ENCODE results near the gene CD59. TPM values are rescaled to one million over a fixed set of nuclear protein-coding genes. Genes with fewer than 3 reads are reported as not detected.
"Not testable (repeated sequence)": the region's sequence is repeated elsewhere in the genome, so short reads cannot be mapped to it uniquely, and the experiment has no call there.

Gene CD59
- polyA plus RNA-seq, 1 donor from 2014 or later, result 39.7 TPM

- Mint-ChIP-seq H3K36me3 (no peaks in the 10 kb centered on the region), H3K27me3 (no peaks in the 10 kb centered on the region), H3K4me3 (peak overlapping the region in 3 of 4 donors; percentile 21 to 63 (median 39)), H3K4me1 (peaks cover 24 to 27% (median 25%) of the 10 kb centered on the region in 3 donors), H3K9me3 (no peaks in the 10 kb centered on the region), H3K27ac (no peak overlapping the region)
Observed at GRCh38 chr11:33731723-33732531, 4.3 kb downstream of the CD59 start.

- no peaks in the 10 kb centered on the region for H3K27me3 Mint-ChIP-seq
- no peak overlapping the region for H3K27ac Mint-ChIP-seq
- peaks cover 2% of the 10 kb centered on the region for H3K36me3 Mint-ChIP-seq
- no peaks in the 10 kb centered on the region for H3K9me3 Mint-ChIP-seq
- H3K4me3 Mint-ChIP-seq, result no peak overlapping the region
- peaks cover 23 to 34% (median 26%) of the 10 kb centered on the region in 3 donors for H3K4me1 Mint-ChIP-seq
Observed at GRCh38 chr11:33730716-33731115, 5.5 kb downstream of the CD59 start.

GRCh38 chr11:33729072-33729664 lies 7.1 kb downstream of the CD59 start:
- H3K36me3 Mint-ChIP-seq, H3K9me3 Mint-ChIP-seq, H3K27ac Mint-ChIP-seq, H3K4me3 Mint-ChIP-seq, H3K27me3 Mint-ChIP-seq: not testable (repeated sequence)
- peaks cover 14 to 28% (median 22%) of the 10 kb centered on the region in 3 donors for H3K4me1 Mint-ChIP-seq

- H3K4me3 Mint-ChIP-seq, H3K27ac Mint-ChIP-seq, H3K9me3 Mint-ChIP-seq, H3K27me3 Mint-ChIP-seq, H3K36me3 Mint-ChIP-seq: not testable (repeated sequence)
- peaks cover 8 to 25% (median 18%) of the 10 kb centered on the region in 3 donors for H3K4me1 Mint-ChIP-seq
Observed at GRCh38 chr11:33727539-33727938, 8.7 kb downstream of the CD59 start.

GRCh38 chr11:33725496-33725895 lies 10.7 kb downstream of the CD59 start:
- Mint-ChIP-seq H3K4me3 (no peak overlapping the region), H3K36me3 (peaks cover 4% of the 10 kb centered on the region), H3K27ac (no peak overlapping the region), H3K9me3 (no peaks in the 10 kb centered on the region), H3K27me3 (no peaks in the 10 kb centered on the region), H3K4me1 (peaks cover 5 to 17% (median 11%) of the 10 kb centered on the region in 3 donors)

- Mint-ChIP-seq H3K9me3 (no peaks in the 10 kb centered on the region), H3K4me1 (peaks cover 5 to 17% (median 11%) of the 10 kb centered on the region in 3 donors), H3K4me3 (no peak overlapping the region), H3K27me3 (no peaks in the 10 kb centered on the region), H3K36me3 (peaks cover 4% of the 10 kb centered on the region), H3K27ac (peak overlapping the region in 1 of 3 donors; percentile 80)
Observed at GRCh38 chr11:33724644-33725035, 11.6 kb downstream of the CD59 start.

- Mint-ChIP-seq H3K27ac (no peak overlapping the region), H3K27me3 (no peaks in the 10 kb centered on the region), H3K36me3 (peaks cover 4% of the 10 kb centered on the region), H3K4me1 (peaks cover 5 to 14% (median 8%) of the 10 kb centered on the region in 3 donors), H3K9me3 (no peaks in the 10 kb centered on the region), H3K4me3 (no peak overlapping the region)
Observed at GRCh38 chr11:33723238-33723881, 12.9 kb downstream of the CD59 start.

- H3K4me3 Mint-ChIP-seq, result no peak overlapping the region
- no peaks in the 10 kb centered on the region for H3K27me3 Mint-ChIP-seq
- H3K4me1 Mint-ChIP-seq, result peaks cover 5 to 14% (median 8%) of the 10 kb centered on the region in 3 donors
- H3K9me3 Mint-ChIP-seq, result no peaks in the 10 kb centered on the region
- H3K27ac Mint-ChIP-seq, result no peak overlapping the region
- peaks cover 4% of the 10 kb centered on the region for H3K36me3 Mint-ChIP-seq
Observed at GRCh38 chr11:33722590-33723234, 13.5 kb downstream of the CD59 start.

- H3K9me3 Mint-ChIP-seq, result no peaks in the 10 kb centered on the region
- H3K36me3 Mint-ChIP-seq, result peaks cover 4% of the 10 kb centered on the region
- H3K4me1 Mint-ChIP-seq, result peaks cover 5 to 14% (median 8%) of the 10 kb centered on the region in 3 donors
- no peaks in the 10 kb centered on the region for H3K27me3 Mint-ChIP-seq
- H3K27ac Mint-ChIP-seq, result no peak overlapping the region
- H3K4me3 Mint-ChIP-seq, result no peak overlapping the region
Observed at GRCh38 chr11:33721984-33722383, 14.2 kb downstream of the CD59 start.

- Mint-ChIP-seq H3K36me3 (peaks cover 2% of the 10 kb centered on the region), H3K4me3 (no peak overlapping the region), H3K4me1 (peaks cover 5 to 12% (median 8%) of the 10 kb centered on the region in 3 donors), H3K27me3 (no peaks in the 10 kb centered on the region), H3K27ac (peak overlapping the region in 1 of 3 donors; percentile 14), H3K9me3 (no peaks in the 10 kb centered on the region)
Observed at GRCh38 chr11:33721426-33721825, 14.8 kb downstream of the CD59 start.

GRCh38 chr11:33719587-33719986 lies 16.6 kb downstream of the CD59 start:
- peak overlapping the region in 1 of 3 donors; percentile 7 for H3K27ac Mint-ChIP-seq
- H3K4me1 Mint-ChIP-seq, result peaks cover 0 to 7% (median 5%) of the 10 kb centered on the region in 3 donors
- H3K4me3 Mint-ChIP-seq, result no peak overlapping the region
- H3K27me3 Mint-ChIP-seq, result no peaks in the 10 kb centered on the region
- no peaks in the 10 kb centered on the region for H3K9me3 Mint-ChIP-seq
- peaks cover 4% of the 10 kb centered on the region for H3K36me3 Mint-ChIP-seq

GRCh38 chr11:33718440-33718839 lies 17.8 kb downstream of the CD59 start:
- Mint-ChIP-seq H3K4me1 (peaks cover 0 to 2% (median 0%) of the 10 kb centered on the region in 3 donors), H3K4me3 (no peak overlapping the region), H3K27me3 (no peaks in the 10 kb centered on the region), H3K9me3 (no peaks in the 10 kb centered on the region), H3K36me3 (peaks cover 4% of the 10 kb centered on the region), H3K27ac (no peak overlapping the region)

GRCh38 chr11:33716243-33716642 lies 20.0 kb downstream of the CD59 start:
- H3K4me1 Mint-ChIP-seq, result no peaks in the 10 kb centered on the region
- no peaks in the 10 kb centered on the region for H3K27me3 Mint-ChIP-seq
- no peak overlapping the region for H3K4me3 Mint-ChIP-seq
- peaks cover 1% of the 10 kb centered on the region for H3K36me3 Mint-ChIP-seq
- H3K27ac Mint-ChIP-seq, result no peak overlapping the region
- H3K9me3 Mint-ChIP-seq, result no peaks in the 10 kb centered on the region

- Mint-ChIP-seq H3K9me3 (no peaks in the 10 kb centered on the region), H3K4me3 (no peak overlapping the region), H3K4me1 (no peaks in the 10 kb centered on the region), H3K27ac (no peak overlapping the region), H3K36me3 (peaks cover 1% of the 10 kb centered on the region), H3K27me3 (no peaks in the 10 kb centered on the region)
Observed at GRCh38 chr11:33713856-33714398, 22.3 kb downstream of the CD59 start.

Measured in IgD-negative memory B cell (primary cell).